HG02571 (cell line): ENCODE data around the gene SMAD2.
"Not testable (repeated sequence)": the region's sequence is repeated elsewhere in the genome, so short reads cannot be mapped to it uniquely, and the experiment has no call there.

Experiments
- ATAC-seq: cut with Tn5 transposase; IDR thresholded peaks from one replicate; pipeline ENCODE4 v1.9.1; 2021; ENCODE audit warnings: mild to moderate bottlenecking, moderate library complexity; ENCODE audit not compliant: unreplicated experiment

SMAD2 gene

DNA sequence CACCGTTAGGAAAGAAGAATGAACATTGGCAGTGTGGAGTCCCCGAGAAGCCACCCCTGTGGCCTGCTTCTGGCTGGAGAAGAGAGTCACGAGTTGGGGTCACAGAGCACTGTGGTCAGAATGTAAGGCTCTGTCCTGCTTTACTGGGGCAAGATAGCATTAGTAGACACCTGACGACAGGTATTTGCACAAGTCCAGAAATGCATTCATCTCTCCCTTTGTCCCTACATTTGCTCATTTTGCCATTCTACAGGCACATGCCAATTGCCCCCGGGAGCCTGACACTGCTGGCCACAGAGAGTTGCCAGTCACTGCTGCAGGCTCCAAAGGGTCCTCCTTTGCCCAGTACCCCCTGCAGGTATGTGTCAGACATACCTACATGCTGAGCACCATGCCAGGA lies 133.3 kb downstream of the SMAD2 start:
- ATAC-seq, result no peak

DNA sequence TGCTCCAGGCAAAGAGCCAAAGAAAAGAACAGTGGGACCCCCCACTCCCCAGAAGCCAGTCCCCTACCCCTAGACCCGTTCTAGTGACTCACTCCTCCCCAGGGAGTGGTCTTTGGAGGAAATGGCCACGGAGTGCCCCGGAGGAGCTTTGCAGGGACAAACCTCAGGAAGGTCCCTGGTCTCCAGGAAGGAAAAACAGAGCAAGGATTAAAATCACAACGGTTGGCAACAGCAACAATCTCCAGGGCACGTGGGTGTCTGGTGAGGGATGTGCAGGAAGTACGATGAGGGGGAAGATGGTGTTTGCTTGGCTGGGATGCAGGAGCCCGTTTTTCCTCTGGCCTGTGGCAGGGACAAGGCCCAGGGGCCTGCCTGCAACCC lies 135.0 kb downstream of the SMAD2 start:
- ATAC-seq, result no peak

DNA sequence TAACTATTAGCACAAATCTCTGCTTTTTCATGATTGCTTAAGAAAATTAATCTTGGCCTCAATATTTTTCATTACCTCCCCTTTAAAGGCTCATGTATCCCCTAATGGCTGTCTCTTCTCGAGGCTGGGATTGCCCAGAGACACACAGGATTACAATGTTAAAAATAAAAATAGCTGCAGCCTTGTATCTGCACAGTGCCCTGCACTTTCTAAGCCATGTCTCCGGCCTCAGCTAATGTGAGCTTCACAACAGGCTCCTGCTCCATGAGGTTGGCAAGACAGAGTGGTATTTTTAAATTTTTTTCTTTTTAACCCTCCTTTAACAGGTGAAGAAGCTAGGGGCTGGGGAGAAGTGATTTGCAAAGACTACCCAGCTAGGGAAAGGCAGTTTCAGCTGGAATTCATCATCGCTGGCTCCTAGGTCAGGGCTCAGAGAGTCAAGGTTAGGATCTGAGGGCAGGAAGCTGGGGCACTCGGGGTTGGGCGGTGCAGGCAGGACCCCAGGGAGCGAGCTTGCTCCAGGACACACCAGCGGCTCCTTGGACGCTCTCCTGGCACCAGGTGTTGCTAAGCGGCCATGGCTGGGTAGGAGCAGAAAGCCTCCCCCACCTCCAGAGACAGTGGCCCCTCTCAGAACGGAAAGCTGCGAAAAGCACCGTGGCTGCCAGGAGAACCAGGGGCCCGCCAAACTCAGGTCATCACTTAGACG lies 135.6 kb downstream of the SMAD2 start:
- no peak for ATAC-seq

DNA sequence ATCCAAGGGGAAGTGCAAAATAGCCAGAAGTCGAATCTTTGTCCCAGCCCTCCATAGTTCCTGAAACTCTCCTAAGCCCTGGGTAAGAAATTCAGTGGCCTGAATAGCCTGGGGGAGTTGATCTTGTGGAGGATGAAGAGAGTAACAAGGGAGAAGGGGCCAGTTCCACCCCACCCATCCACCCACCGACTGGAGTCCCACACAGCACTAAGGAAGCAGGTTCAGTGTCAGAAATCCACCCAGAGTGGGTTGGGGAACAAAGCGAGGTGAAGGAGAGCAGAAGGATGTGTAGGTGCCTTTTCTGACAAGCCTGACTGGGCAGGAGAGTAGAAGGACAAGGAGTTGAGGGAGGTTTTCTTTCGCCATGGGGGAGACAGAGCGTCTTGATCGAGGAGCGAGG lies 136.8 kb downstream of the SMAD2 start:
- no peak for ATAC-seq

DNA sequence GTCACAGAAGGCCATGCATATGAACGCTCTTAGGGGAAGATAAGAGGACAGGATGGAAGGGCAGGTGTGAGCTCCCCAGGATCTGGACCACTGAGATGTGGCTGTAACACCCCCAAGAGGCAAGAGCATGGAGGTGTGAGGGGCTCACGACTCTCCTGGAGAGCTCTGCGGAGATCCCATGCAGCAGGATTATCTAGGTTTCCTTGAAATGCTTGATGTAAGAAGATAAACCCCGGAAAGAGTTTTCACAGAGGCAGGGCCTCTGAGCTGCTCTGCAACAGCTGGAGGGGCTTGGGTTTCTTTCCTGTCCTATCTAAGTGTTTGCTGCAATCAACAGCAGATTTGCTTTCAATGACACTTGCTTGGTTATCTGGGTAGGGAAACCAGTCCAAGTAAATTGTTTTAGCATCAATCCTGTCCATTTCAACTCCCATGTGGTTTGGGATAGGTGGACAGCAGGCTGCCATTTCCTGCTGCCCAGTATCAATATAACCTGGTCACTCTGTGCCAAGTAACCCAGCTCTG lies 138.9 kb downstream of the SMAD2 start:
- no peak for ATAC-seq

DNA sequence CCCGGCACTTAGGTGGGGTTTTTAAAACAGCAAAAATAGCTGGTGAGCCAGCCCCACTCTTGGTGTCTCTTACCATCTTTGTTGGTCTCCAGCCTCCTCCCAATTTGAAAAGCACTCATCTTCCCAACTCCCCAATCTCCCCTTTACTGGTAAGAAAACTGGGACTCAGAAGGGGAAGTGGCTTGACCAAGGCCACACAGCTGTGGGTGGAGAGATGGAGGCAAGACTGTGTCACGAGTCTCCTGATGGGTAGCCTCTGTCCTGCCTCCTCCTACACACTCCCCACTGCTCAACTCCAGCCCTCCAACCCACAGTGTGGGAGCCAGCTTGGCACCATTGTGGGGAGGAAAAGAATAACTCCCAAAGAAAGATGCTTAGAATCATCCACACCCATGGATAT lies 140.4 kb downstream of the SMAD2 start:
- no peak for ATAC-seq

DNA sequence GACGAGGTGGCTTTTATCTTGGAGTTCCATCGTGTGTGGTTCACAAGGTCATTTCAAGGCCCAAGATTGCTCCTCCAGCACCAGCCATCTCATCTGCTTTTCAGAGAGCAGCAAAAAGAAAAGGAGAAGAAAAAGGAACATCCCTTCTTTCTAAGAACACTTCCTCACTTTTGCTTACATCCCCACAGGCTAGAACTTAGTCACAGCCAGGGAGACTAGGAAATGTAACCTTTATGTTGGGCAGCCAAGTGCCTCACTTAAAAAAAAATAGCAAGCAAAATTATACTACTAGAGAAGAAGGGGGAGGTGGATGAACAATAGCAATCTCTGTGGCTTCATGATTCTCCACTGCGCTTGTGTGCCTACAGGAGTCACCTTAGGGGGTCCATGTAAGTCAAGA lies 141.8 kb downstream of the SMAD2 start:
- no peak for ATAC-seq

DNA sequence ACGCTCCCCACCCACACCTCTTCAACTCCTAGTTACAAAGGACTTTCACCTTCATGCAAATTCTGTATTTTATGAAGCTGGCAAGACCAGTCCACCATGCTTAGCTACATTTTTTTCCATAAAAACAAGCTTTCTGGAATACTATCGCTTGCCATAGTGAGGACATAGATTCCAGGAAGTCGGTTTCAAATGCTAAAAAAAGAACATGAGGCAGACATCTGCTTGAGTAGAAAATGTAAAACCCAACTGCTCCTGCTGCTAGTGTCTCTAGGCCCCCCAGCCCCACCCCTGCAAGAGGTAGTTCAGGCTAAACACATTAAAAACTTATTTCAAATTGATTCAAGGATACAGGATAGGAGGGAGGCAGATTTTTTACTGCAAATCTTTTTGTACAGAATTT lies 148.9 kb downstream of the SMAD2 start:
- ATAC-seq, result no peak

DNA sequence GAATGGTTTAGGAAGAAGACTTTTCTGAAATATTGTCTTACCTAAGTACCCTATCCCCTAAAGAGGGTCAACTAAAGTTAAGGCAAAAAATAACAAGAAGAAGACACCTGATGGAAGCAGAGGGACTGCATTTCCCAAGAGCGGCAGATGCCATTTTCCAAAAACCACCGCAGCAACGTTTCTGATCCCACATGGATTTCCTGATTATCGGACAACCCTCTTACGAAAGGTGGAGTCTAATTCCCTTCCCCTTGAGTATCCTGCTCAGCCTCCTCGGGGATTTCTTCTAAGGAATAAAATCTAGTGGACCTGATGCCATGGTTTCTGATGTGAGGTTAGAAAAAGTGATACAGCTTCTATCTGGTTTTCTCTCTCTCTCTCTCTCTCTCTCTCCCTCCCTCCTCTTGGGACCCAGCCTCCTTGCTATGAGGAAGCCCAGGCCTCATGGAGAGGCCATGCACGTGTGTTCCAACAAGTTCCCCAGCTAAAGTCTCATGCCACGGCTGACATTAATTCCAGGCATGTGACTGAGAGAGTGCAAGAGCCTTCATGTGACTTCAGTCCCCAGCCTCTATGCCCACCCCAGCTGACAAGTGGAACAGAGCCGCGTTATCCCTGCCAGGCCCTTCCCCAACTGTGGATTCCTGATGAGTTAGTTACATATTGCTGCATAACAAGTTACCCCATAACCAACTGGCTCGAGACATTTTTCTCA lies 150.3 kb downstream of the SMAD2 start:
- no peak for ATAC-seq

DNA sequence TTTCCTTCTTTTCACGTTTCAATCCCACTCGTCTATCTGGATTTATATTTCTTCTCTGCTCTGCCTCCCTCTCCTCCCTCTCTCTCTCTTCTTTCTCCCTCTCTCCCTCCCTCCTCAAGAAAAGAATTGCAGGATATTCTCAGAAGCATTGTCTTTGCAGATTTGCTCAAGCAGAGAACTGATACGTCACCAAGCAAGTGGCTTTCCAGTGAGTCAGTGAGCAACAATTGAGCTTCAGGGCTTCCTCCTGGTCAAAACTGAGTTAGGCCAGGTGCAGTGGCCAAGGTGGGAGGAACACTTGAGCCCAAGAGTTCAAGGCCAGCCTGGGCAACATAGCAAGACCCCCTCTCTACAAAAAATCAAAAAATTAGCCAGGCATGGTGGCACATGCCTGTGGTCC lies 151.1 kb downstream of the SMAD2 start:
- ATAC-seq, result no peak

DNA sequence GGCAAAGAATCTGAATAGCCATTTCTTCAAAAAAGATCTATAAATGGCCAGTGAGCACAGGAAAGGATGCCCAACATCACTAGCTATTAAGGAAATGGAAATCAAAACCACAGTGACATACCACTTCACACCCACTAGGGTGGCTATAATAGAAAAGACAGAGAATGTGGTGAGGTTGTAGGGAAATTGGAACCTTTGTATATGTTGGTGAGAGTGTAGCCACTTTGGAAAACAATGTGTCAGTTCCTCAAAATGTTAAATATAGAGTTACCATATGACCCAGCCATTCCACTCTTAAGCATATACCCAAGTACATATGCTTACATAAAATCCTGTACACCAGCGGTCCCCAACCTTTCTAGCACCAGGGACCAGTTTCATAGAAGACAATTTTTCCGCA lies 152.8 kb downstream of the SMAD2 start:
- no peak for ATAC-seq

DNA sequence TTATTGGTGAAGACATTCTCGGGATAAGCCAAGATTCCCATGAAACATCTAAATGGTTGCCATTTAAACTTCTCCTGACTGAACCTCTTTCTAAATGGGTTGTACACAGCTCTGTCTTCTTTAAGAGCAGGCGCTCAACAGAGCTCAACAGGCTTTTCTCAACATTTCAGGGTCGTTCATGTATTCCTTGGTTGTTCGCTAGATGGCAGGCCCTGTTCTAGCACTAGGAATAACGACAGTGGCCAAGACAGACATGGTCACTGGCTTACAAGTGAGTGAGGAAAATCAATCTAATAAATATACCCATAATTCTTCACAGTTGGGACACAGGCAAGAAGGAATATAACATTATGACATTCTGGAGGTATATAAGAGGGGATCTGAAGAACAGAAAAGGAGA lies 154.5 kb downstream of the SMAD2 start:
- no peak for ATAC-seq

DNA sequence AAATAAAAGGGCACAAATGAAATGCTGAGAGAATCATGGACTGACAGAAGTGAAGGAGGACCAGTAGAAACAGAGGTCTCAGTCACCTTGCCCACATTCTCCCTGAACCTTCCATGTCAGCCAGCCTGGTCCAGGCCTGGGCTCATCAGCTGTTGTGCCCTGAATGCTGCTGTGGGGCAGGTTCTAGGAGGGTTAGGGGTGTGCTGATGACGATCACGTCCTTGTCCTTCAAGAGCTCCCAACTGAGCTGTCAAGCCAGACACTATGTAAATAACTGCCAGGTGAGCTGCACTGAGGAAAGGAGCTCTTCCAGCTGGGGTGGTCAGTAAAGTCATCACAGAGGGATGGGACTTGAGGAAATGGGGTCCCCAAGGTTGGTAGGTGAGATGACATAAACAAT lies 156.5 kb downstream of the SMAD2 start:
- ATAC-seq, result no peak

DNA sequence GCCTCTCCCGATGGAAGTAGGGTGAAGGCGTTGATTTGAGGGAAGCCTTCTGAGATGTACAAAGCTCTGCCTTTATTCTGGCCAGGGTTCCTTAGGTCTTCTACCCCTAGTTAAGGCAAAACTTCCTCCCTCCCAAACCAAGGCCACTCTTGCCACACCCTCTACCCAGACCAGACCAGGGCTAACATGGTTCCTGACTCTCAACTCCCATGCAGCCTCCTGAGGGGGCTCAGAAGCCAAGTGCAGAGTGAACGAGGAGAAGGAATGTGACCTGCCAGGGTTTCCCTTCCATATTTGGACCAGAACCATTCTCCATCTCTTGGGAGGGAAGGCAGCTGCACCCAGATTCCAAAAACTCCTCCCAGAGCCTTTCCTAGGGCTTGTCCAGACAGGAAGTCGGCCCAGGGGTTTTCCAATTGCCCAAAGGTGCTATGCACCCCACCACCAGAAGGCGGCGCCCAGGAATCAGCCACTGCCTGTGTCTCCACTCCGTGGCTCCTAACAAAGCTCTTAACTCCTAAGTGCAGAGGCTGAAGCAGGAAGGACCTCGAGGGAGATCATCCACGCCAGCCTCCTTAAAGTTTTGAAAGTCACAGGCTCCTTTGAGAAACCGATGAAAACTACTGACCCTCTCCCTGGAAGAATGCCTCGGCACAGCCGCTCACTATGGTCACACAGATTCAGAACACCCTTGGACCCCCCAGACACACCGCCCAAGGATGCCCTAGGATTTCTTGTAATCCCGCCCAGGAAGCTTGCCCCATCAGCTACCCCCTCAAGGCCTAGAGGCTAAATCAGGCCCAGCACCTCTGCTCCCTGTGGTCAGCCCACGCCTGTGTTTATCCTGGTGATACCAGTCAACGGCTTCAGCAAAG lies 157.8 kb downstream of the SMAD2 start:
- no peak for ATAC-seq

DNA sequence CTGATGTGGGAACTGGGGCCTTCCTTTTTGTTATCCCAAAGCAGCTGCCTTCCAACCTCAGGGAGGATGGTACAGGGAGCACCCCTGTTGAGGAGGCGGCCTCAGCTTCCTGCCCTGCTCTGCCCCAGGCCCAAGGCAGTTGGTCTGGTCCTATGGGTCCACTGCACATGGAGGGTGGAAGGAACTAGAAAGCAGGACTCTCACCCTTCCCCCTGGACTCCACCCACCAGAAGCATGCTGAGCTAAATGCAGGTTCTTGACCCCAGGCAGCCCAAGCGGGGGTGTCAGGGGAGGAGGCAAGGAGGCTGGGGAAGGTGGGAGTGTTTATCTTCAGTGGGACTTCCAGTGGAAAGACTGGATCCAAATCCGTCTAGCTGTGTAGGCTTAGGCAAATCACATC lies 158.5 kb downstream of the SMAD2 start:
- ATAC-seq, result no peak

DNA sequence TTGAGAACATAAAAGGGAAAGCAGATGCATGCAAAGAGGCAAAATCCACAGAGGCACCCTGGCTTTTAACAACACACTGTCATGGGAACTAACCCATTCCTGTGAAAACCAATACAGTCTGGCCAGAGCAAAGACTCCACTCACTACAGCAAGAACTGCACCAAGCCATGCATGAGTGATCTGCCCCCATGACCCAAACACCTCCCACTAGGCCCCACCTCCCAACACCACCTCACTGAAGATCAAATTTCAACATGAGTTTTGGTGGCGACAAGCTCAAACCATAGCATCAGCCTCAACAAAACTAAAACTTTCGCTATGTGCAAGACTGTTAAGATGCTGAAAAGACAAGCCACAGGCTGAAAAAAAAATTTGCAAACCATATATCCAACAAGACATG lies 162.8 kb downstream of the SMAD2 start:
- no peak for ATAC-seq

DNA sequence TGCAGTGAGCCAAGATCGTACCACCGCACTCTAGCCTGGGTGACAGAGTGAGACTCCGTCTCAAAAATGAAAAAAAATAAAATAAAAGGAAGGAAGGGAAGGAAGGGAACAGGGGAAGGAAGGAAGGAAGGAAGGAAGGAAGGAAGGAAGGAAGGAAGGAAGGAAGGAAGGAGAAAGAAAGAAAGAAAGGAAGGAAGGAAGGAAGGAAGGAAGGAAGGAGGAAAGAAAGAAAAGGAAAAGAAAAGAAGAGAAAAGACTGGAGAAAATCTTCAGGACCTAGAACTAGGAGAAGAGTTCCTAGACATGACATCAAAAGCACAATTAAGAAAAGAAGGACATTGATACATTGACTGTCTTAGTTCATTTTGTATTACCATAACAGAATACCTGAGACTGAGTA lies 163.3 kb downstream of the SMAD2 start:
- not testable (repeated sequence) for ATAC-seq
